Measurements from ENCODE around the gene CBARP. TPM values are rescaled to one million over a fixed set of nuclear protein-coding genes. Genes with fewer than 3 reads are reported as not detected.

Gene CBARP
- total and polyA plus RNA-seq, 2 of the 13 experiments (the other 11 are each of a cell fraction or from before 2014, with no cell fraction given) = 1.2 to 1.4 TPM

GRCh38 chr19:1254530-1255185 is 16.9 kb upstream of the CBARP start (continued):
- TF ChIP-seq E2F2 (CRISPR knock-in tag; IDR thresholded peaks at IDR 0.05; ENCODE audit: borderline replicate concordance) = no peak
- TF ChIP-seq ZNF382 (CRISPR knock-in tag; IDR thresholded peaks at IDR 0.05; ENCODE audit: borderline replicate concordance) = no peak
- peak; percentile 85 for TF ChIP-seq RBM22 (optimal IDR thresholded peaks at IDR 0.05; ENCODE audit: low read length)
- TF ChIP-seq IKZF4 (CRISPR knock-in tag; IDR thresholded peaks at IDR 0.05; ENCODE audit: borderline replicate concordance, low read depth, not compliant biosample characterization) = no peak
- TF ChIP-seq ZNF513 (CRISPR knock-in tag; conservative IDR thresholded peaks at IDR 0.05) = no peak
- TF ChIP-seq LCORL (IDR thresholded peaks at IDR 0.05) = no peak
- peak; percentile 65 for TF ChIP-seq LCORL (CRISPR knock-in tag; IDR thresholded peaks at IDR 0.05)
- TF ChIP-seq CC2D1A (CRISPR knock-in tag; IDR thresholded peaks at IDR 0.05) = no peak
- TF ChIP-seq ETS1 (CRISPR knock-in tag; IDR thresholded peaks at IDR 0.05) = no peak
- no peak for TF ChIP-seq ZNF207 (IDR thresholded peaks at IDR 0.05; ENCODE audit: borderline replicate concordance)
- no peak for TF ChIP-seq ZNF335 (CRISPR knock-in tag; IDR thresholded peaks at IDR 0.05)
- TF ChIP-seq ZNF770 (CRISPR knock-in tag; IDR thresholded peaks at IDR 0.05) = no peak
- TF ChIP-seq CHD4 (IDR thresholded peaks at IDR 0.05; ENCODE audit: borderline replicate concordance, low read length) = no peak
- TF ChIP-seq KDM1A (CRISPR knock-in tag; IDR thresholded peaks at IDR 0.05) = no peak
- TF ChIP-seq YEATS4 (CRISPR knock-in tag; IDR thresholded peaks at IDR 0.05; ENCODE audit: borderline replicate concordance) = no peak
- no peak for TF ChIP-seq ATF4 (CRISPR knock-in tag; IDR thresholded peaks at IDR 0.05)
- no peak for TF ChIP-seq ZNF253 (CRISPR knock-in tag; IDR thresholded peaks at IDR 0.05; ENCODE audit: borderline replicate concordance)
- no peak for TF ChIP-seq ZNF331 (CRISPR knock-in tag; IDR thresholded peaks at IDR 0.05)
- peak; percentile 87 for TF ChIP-seq PITX1 (CRISPR knock-in tag; IDR thresholded peaks at IDR 0.05)
